Measurements from ENCODE around the gene LCP2. TPM values are rescaled to one million over a fixed set of nuclear protein-coding genes. Genes with fewer than 3 reads are reported as not detected.

The LCP2 gene
- total RNA-seq, 1 experiment from 2014 or later = 0.61 TPM

- POLR2A ChIA-PET = no interaction called here
- CTCF ChIA-PET = interaction anchor here (1.0 kb wide), 1 partner anchor 12 kb away, joined by 3 read pairs; no protein-coding TSS in a partner anchor
- H3K9me2 ChIP-seq (ENCODE audit: insufficient read depth) = no peaks in the 10 kb centered on the region
- no peak overlapping the region for H3K27ac ChIP-seq (ENCODE audit: low read depth, low read length)
- no peaks in the 10 kb centered on the region for H3K4me1 ChIP-seq (ENCODE audit: control insufficient read depth in 1 of 2, insufficient read depth in 2 of 2, low read length in 2 of 2)
- ATAC-seq = no peak
- H3K4me2 ChIP-seq (ENCODE audit: low read length) = no peak overlapping the region
- TF ChIP-seq EZH2 (IDR thresholded peaks at IDR 0.05) = no peak
- no peaks in the 10 kb centered on the region for H3K79me2 ChIP-seq (ENCODE audit: insufficient read depth, low read length)
- no peak for DNase-seq (ENCODE audit: low read depth, low spot score)
- peaks cover 80% of the 10 kb centered on the region for H3K27me3 ChIP-seq (ENCODE audit: insufficient read depth, low read length)
- RAD21 ChIA-PET (ENCODE audit: low non-redundant PET in 1 of 2, low total read pairs in 2 of 2, uncharacterized antibody in 2 of 2, unreplicated experiment in 2 of 2) = no interaction called here
- H4K20me1 ChIP-seq (ENCODE audit: insufficient read depth) = no peaks in the 10 kb centered on the region
- no peaks in the 10 kb centered on the region for H3K36me3 ChIP-seq (ENCODE audit: control insufficient read depth in 1 of 2, insufficient read depth in 2 of 2, low read length in 2 of 2)
- H3K9me3 ChIP-seq (ENCODE audit: control insufficient read depth in 1 of 2, insufficient read depth in 1 of 2, low read depth in 1 of 2, low read length in 2 of 2) = no peaks in the 10 kb centered on the region
- BruUV-seq (replicated peaks) = no TSS peak
- H3K4me3 ChIP-seq (replicated peaks in 1 of 2; ENCODE audit: low read depth in 1 of 2, low read length in 2 of 2) = no peak overlapping the region
- H2AFZ ChIP-seq (ENCODE audit: low read depth, low read length, poor library complexity, severe bottlenecking) = no peak overlapping the region
- intact Hi-C loops (cut with micrococcal nuclease) = no loop called here
- H3K9ac ChIP-seq (ENCODE audit: low read length) = no peak overlapping the region
These were observed 33.7 kb downstream of the LCP2 start for GRCh38 chr5:170263906-170264305.

DNA sequence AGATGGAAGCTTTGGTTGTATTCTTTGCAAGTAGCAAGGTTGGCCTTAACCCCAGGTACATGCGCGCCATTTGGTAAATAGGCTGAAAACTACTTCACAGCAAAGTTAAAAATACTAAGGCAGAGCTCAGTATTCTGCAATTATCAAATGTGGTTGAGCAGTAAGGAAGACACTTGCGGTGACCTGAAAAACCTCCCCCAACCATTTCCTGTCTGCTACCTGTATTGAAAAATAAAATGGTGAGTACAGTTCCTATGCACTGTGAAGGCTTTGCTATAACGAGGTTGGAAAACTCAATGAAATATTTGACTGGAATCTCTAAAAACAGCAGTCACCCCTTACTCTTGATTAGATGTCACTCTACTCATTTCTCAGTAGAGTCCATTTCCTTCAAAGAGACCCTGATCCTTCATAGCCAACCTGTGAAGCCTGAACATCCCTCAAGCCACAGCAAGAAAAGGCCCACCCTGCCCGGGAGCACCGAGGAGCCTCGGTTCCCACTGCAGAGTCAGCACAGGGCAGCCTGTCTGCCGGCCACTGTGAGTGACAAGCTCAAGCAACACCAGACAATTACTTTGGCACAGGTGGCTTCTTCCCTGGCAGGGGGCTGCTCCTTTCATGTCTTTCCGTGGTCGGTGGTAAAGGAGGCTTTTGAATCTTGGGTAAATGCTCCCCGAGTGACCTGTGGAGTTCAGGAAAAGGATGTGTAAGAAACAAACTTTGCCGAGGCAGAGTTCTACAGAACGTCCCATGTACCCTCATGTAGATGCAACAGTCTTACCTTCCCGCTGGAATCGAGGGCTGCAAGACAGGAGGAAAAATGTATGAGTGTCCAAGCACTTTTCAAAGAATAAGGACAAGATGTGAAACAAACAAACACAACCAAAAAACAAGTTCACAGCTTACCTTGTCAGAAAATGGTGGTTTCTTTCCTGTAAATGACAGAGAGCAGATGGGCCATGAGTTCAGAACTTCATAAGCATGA, 35.2 kb downstream of the LCP2 start:
- Histone ChIP-seq H3K9me2 (ENCODE audit: insufficient read depth) (no peaks in the 10 kb centered on the region), H3K27ac (ENCODE audit: low read depth, low read length) (no peak overlapping the region), H2AFZ (ENCODE audit: low read depth, low read length, poor library complexity, severe bottlenecking) (no peak overlapping the region), H3K4me2 (ENCODE audit: low read length) (no peak overlapping the region), H3K27me3 (ENCODE audit: insufficient read depth, low read length) (peaks cover 90% of the 10 kb centered on the region), H3K9ac (ENCODE audit: low read length) (no peak overlapping the region), H3K79me2 (ENCODE audit: insufficient read depth, low read length) (no peaks in the 10 kb centered on the region), H3K4me3 (replicated peaks in 1 of 2; ENCODE audit: low read depth in 1 of 2, low read length in 2 of 2) (no peak overlapping the region), H3K36me3 (ENCODE audit: control insufficient read depth in 1 of 2, insufficient read depth in 2 of 2, low read length in 2 of 2) (no peaks in the 10 kb centered on the region), H3K4me1 (ENCODE audit: control insufficient read depth in 1 of 2, insufficient read depth in 2 of 2, low read length in 2 of 2) (no peaks in the 10 kb centered on the region), H4K20me1 (ENCODE audit: insufficient read depth) (no peaks in the 10 kb centered on the region), H3K9me3 (ENCODE audit: control insufficient read depth in 1 of 2, insufficient read depth in 1 of 2, low read depth in 1 of 2, low read length in 2 of 2) (no peaks in the 10 kb centered on the region)
- ATAC-seq = no peak
- intact Hi-C loops (cut with micrococcal nuclease) = no loop called here
- TF ChIP-seq EZH2 (IDR thresholded peaks at IDR 0.05) = no peak
- no peak for TF ChIP-seq POLR2AphosphoS5 (IDR thresholded peaks at IDR 0.05; ENCODE audit: low read depth, low read length)
- no peak for TF ChIP-seq RAD21 (IDR thresholded peaks at IDR 0.05; ENCODE audit: low read depth)
- no peak for TF ChIP-seq EGR1 (IDR thresholded peaks at IDR 0.05; ENCODE audit: low read depth)
- no peak for TF ChIP-seq SP1 (IDR thresholded peaks at IDR 0.05; ENCODE audit: low read depth)
- no peak for TF ChIP-seq SRF (IDR thresholded peaks at IDR 0.05; ENCODE audit: low read depth)
- no peak for TF ChIP-seq CBX3 (IDR thresholded peaks at IDR 0.05; ENCODE audit: low read depth)
- TF ChIP-seq, protein P1, sequence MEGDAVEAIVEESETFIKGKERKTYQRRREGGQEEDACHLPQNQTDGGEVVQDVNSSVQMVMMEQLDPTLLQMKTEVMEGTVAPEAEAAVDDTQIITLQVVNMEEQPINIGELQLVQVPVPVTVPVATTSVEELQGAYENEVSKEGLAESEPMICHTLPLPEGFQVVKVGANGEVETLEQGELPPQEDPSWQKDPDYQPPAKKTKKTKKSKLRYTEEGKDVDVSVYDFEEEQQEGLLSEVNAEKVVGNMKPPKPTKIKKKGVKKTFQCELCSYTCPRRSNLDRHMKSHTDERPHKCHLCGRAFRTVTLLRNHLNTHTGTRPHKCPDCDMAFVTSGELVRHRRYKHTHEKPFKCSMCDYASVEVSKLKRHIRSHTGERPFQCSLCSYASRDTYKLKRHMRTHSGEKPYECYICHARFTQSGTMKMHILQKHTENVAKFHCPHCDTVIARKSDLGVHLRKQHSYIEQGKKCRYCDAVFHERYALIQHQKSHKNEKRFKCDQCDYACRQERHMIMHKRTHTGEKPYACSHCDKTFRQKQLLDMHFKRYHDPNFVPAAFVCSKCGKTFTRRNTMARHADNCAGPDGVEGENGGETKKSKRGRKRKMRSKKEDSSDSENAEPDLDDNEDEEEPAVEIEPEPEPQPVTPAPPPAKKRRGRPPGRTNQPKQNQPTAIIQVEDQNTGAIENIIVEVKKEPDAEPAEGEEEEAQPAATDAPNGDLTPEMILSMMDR (IDR thresholded peaks at IDR 0.05 in 2 of 3, conservative IDR thresholded peaks at IDR 0.05 in 1 of 3; ENCODE audit: borderline replicate concordance in 1 of 3, insufficient read depth in 1 of 3, low read depth in 2 of 3, low read length in 2 of 3) = no peak
- no peak for TF ChIP-seq FOSL1 (IDR thresholded peaks at IDR 0.05; ENCODE audit: low read depth)
- ChIA-PET RAD21 (ENCODE audit: low non-redundant PET in 1 of 2, low total read pairs in 2 of 2, uncharacterized antibody in 2 of 2, unreplicated experiment in 2 of 2) (no interaction called here), POLR2A (no interaction called here), CTCF (no interaction called here)
- DNase-seq (ENCODE audit: low read depth, low spot score) = no peak
- BruUV-seq (replicated peaks) = no TSS peak
